SK-N-SH (cell line): ENCODE results near the gene LTBP2.

Experiments
- CHD2 ChIP-seq: fragments of 150-350 bp; IDR thresholded peaks from 2 replicates; pipeline ENCODE4 v1.6.1; 2018; ENCODE audit warnings: low read length; ENCODE audit not compliant: partially characterized antibody
- CTCF ChIP-seq: fragments of 200-600 bp; sonication (generic); IDR thresholded peaks from 2 replicates; pipeline ENCODE4 v1.6.1; 2017; ENCODE audit warnings: antibody characterized with exemption, mild to moderate bottlenecking, moderate library complexity
- EP300 ChIP-seq, 2 experiments: IDR thresholded peaks; 2 replicates each; pipeline versions ENCODE4 v1.4.0 to v1.6.1; 2012; ENCODE audit warnings: borderline replicate concordance in 1 of 2, low read depth in 1 of 2, low read length in 1 of 2
- EZH2phosphoT487 ChIP-seq: fragments of 200-600 bp; sonication (generic); IDR thresholded peaks from 2 replicates; pipeline ENCODE4 v1.6.1; 2017; ENCODE audit warnings: low read depth, mixed run types, mild to moderate bottlenecking, antibody characterized with exemption, moderate library complexity, borderline replicate concordance
- GABPA ChIP-seq: IDR thresholded peaks from 2 replicates; pipeline ENCODE4 v1.4.0; 2012; ENCODE audit warnings: low read depth, mild to moderate bottlenecking
- NRF1 ChIP-seq: IDR thresholded peaks from 2 replicates; pipeline ENCODE4 v1.6.1; 2012; ENCODE audit warnings: low read depth, mild to moderate bottlenecking, low read length
- POLR2AphosphoS5 ChIP-seq: IDR thresholded peaks from 2 replicates; pipeline ENCODE4 v1.6.1; 2012; ENCODE audit warnings: low read depth, low read length
- RFX5 ChIP-seq: IDR thresholded peaks from 2 replicates; pipeline ENCODE4 v1.6.1; 2012; ENCODE audit warnings: mild to moderate bottlenecking, improper control_type of control experiment, low read length
- TAF1 ChIP-seq: IDR thresholded peaks from 2 replicates; pipeline ENCODE4 v1.6.1; 2012; ENCODE audit warnings: low read depth, mild to moderate bottlenecking, low read length, moderate library complexity, borderline replicate concordance

- TF ChIP-seq CTCF (no peak), POLR2AphosphoS5 (no peak), CHD2 (no peak), GABPA (no peak), RFX5 (no peak), EP300 (IDR thresholded peaks at IDR 0.05; ENCODE audit: borderline replicate concordance in 1 of 2, low read depth in 1 of 2, low read length in 1 of 2) (no peak), TAF1 (no peak), NRF1 (no peak), EZH2phosphoT487 (no peak)
Measured at GRCh38 chr14:74660167-74660566, 48.1 kb upstream of the LTBP2 start.
